H9 (cell line): ENCODE measurements around the gene XXYLT1. TPM values are rescaled to one million over a fixed set of nuclear protein-coding genes. Genes with fewer than 3 reads are reported as not detected.

Experiments used
- DNase-seq: peaks from one replicate; pipeline ENCODE4 v3.0.0-alpha.2; 2017
- H2AFZ ChIP-seq: one replicate; pipeline ENCODE4 v1.6.1; 2013; ENCODE audit warnings: mild to moderate bottlenecking, low read length, control low read depth, moderate library complexity
- H2AK5ac ChIP-seq: 2 replicates; pipeline ENCODE4 v1.6.1; 2013; ENCODE audit warnings: low read length, control low read depth, mixed read lengths; ENCODE audit not compliant: insufficient read length
- H2BK120ac ChIP-seq: one replicate; pipeline ENCODE4 v1.6.1; 2013; ENCODE audit warnings: low read depth, mild to moderate bottlenecking, low read length, control low read depth, inconsistent platforms; ENCODE audit not compliant: poor library complexity, severe bottlenecking
- H2BK12ac ChIP-seq: 2 replicates; pipeline ENCODE4 v1.6.1; 2013; ENCODE audit warnings: low read length, control low read depth, mixed read lengths, low read depth; ENCODE audit not compliant: insufficient read length
- H2BK15ac ChIP-seq: 2 replicates; pipeline ENCODE4 v1.6.1; 2013; ENCODE audit warnings: low read depth, low read length, control low read depth
- H2BK20ac ChIP-seq: one replicate; pipeline ENCODE4 v1.6.1; 2013; ENCODE audit warnings: low read depth, mild to moderate bottlenecking, low read length, control low read depth, inconsistent platforms; ENCODE audit not compliant: poor library complexity, severe bottlenecking
- H2BK5ac ChIP-seq: 2 replicates; pipeline ENCODE4 v1.6.1; 2013; ENCODE audit warnings: low read length, control low read depth, mixed read lengths; ENCODE audit not compliant: insufficient read length
- H3K14ac ChIP-seq: 2 replicates; pipeline ENCODE4 v1.6.1; 2013; ENCODE audit warnings: low read length, control low read depth; ENCODE audit not compliant: insufficient read depth
- H3K18ac ChIP-seq: 2 replicates; pipeline ENCODE4 v1.6.1; 2013; ENCODE audit warnings: low read depth, mild to moderate bottlenecking, mixed read lengths, low read length, control low read depth; ENCODE audit not compliant: insufficient read length
- H3K23ac ChIP-seq: 2 replicates; pipeline ENCODE4 v1.6.1; 2013; ENCODE audit warnings: low read length, control low read depth, mixed read lengths, low read depth; ENCODE audit not compliant: insufficient read length
- H3K23me2 ChIP-seq: 2 replicates; pipeline ENCODE4 v1.6.1; 2013; ENCODE audit warnings: low read depth, mild to moderate bottlenecking, mixed read lengths, low read length, control low read depth; ENCODE audit not compliant: insufficient read length, poor library complexity, severe bottlenecking
- H3K27ac ChIP-seq: 2 replicates; pipeline ENCODE4 v1.5.1; 2013; ENCODE audit warnings: low read length, control low read depth, mixed read lengths, low read depth; ENCODE audit not compliant: insufficient read length
- H3K27me3 ChIP-seq: 2 replicates; pipeline ENCODE4 v1.6.1; 2013; ENCODE audit warnings: low read length, control low read depth, inconsistent platforms; ENCODE audit not compliant: insufficient read depth
- H3K4ac ChIP-seq: 2 replicates; pipeline ENCODE4 v1.6.1; 2013; ENCODE audit warnings: low read depth, mild to moderate bottlenecking, control low read depth, inconsistent platforms, low read length, moderate library complexity
- H3K4me1 ChIP-seq: 2 replicates; pipeline ENCODE4 v1.6.1; 2013; ENCODE audit warnings: low read length, control low read depth, inconsistent platforms; ENCODE audit not compliant: insufficient read depth
- H3K4me2 ChIP-seq: 2 replicates; pipeline ENCODE4 v1.6.1; 2013; ENCODE audit warnings: low read length, control low read depth, mixed read lengths; ENCODE audit not compliant: insufficient read length, insufficient read depth
- H3K56ac ChIP-seq: 2 replicates; pipeline ENCODE4 v1.6.1; 2013; ENCODE audit warnings: low read depth, mild to moderate bottlenecking, mixed read lengths, low read length, control low read depth; ENCODE audit not compliant: insufficient read length
- H3K79me1 ChIP-seq: 2 replicates; pipeline ENCODE4 v1.6.1; 2013; ENCODE audit warnings: low read depth, mild to moderate bottlenecking, moderate library complexity, low read length, control low read depth, inconsistent platforms; ENCODE audit not compliant: insufficient read depth, poor library complexity, severe bottlenecking
- H3K79me2 ChIP-seq: 2 replicates; pipeline ENCODE4 v1.6.1; 2013; ENCODE audit warnings: low read length, control low read depth, inconsistent platforms; ENCODE audit not compliant: insufficient read depth
- H3K9ac ChIP-seq: 2 replicates; pipeline ENCODE4 v1.6.1; 2013; ENCODE audit warnings: low read length, control low read depth, mixed read lengths; ENCODE audit not compliant: insufficient read length; ENCODE audit errors: extremely low read depth
- H3K9me3 ChIP-seq: one replicate; pipeline ENCODE4 v1.6.1; 2013; ENCODE audit warnings: low read depth, low read length, inconsistent platforms; ENCODE audit not compliant: control insufficient read depth
- H3T11ph ChIP-seq: one replicate; pipeline ENCODE4 v1.6.1; 2013; ENCODE audit warnings: mild to moderate bottlenecking, low read length, control low read depth, inconsistent platforms
- H4K20me1 ChIP-seq: one replicate; pipeline ENCODE4 v1.6.1; 2013; ENCODE audit not compliant: control insufficient read depth, insufficient read length, insufficient read depth
- H4K5ac ChIP-seq: 2 replicates; pipeline ENCODE4 v1.6.1; 2013; ENCODE audit warnings: low read depth, mild to moderate bottlenecking, mixed read lengths, low read length, control low read depth; ENCODE audit not compliant: insufficient read length
- H4K8ac ChIP-seq: replicated peaks from 2 replicates; pipeline ENCODE4 v1.6.1; 2013; ENCODE audit warnings: low read length, control low read depth, mixed read lengths, low read depth; ENCODE audit not compliant: insufficient read length
- H4K91ac ChIP-seq: 2 replicates; pipeline ENCODE4 v1.6.1; 2013; ENCODE audit warnings: low read depth, mild to moderate bottlenecking, moderate library complexity, mixed read lengths, low read length, control low read depth; ENCODE audit not compliant: insufficient read length
- H3K27ac Mint-ChIP-seq, 3 experiments: 2 replicates in 2 of 3; 3 replicates in 1 of 3; pipeline ENCODE4 v1.8.0; 2020 to 2021; ENCODE audit warnings: mixed read lengths in 3 of 3, mild to moderate bottlenecking in 1 of 3, moderate library complexity in 1 of 3
- H3K27me3 Mint-ChIP-seq: 2 replicates; pipeline ENCODE4 v1.8.0; 2021; ENCODE audit warnings: low read depth, mild to moderate bottlenecking, moderate library complexity, mixed read lengths
- H3K36me3 Mint-ChIP-seq, 3 experiments: 2 replicates in 2 of 3; 3 replicates in 1 of 3; pipeline ENCODE4 v1.8.0; 2020 to 2021; ENCODE audit warnings: low read depth in 3 of 3, mixed read lengths in 3 of 3; ENCODE audit not compliant: insufficient read depth in 1 of 3
- H3K4me1 Mint-ChIP-seq, 2 experiments: 2 replicates each; pipeline ENCODE4 v1.8.0; 2020; ENCODE audit warnings: mixed read lengths in 2 of 2
- H3K4me3 Mint-ChIP-seq, 2 experiments: 2 replicates in 1 of 2; 3 replicates in 1 of 2; pipeline ENCODE4 v1.8.0; 2020 to 2021; ENCODE audit warnings: mild to moderate bottlenecking in 2 of 2, mixed read lengths in 2 of 2, moderate library complexity in 1 of 2
- H3K9me3 Mint-ChIP-seq, 2 experiments: 2 replicates in 1 of 2; 3 replicates in 1 of 2; pipeline ENCODE4 v1.8.0; 2020; ENCODE audit warnings: mild to moderate bottlenecking in 2 of 2, mixed read lengths in 2 of 2, moderate library complexity in 1 of 2
- CTCF ChIP-seq: fragments of 200-600 bp; sonication (generic); conservative IDR thresholded peaks from 3 replicates; pipeline ENCODE4 v1.8.0; 2021; ENCODE audit warnings: antibody characterized with exemption, mild to moderate bottlenecking
- WGBS: extraction: QIAGEN DNeasy Blood & Tissue Kit; methylation state at CpG from one replicate; pipeline ENCODE4 v1.1.7; 2013; ENCODE audit warnings: missing lambda C conversion rate, low lambda C conversion rate, mixed read lengths; ENCODE audit not compliant: insufficient read length; ENCODE audit errors: extremely low coverage; 5-methylcytosine and 5-hydroxymethylcytosine counted together
- total RNA-seq: library from RNA; stranded (reverse); gene quantifications from 2 replicates; pipeline ENCODE4 v1.2.1, GENCODE V29; 2021

The XXYLT1 gene
- total RNA-seq, 1 experiment from 2014 or later: 22.7 TPM

GRCh38 chr3:195214381-195214780 lies 56.6 kb downstream of the XXYLT1 start:
- no peaks in the 10 kb centered on the region for H4K20me1 ChIP-seq
- H3K4ac ChIP-seq: no peak overlapping the region
- no peak overlapping the region for H3K4me2 ChIP-seq
- DNase-seq: no peak
- Mint-ChIP-seq H3K4me3 (no peak overlapping the region), H3K36me3 (peaks cover 5 to 16% (median 9%) of the 10 kb centered on the region in 3 experiments), H3K27me3 (no peaks in the 10 kb centered on the region), H3K9me3 (peaks cover 0 to 3% of the 10 kb centered on the region in 2 experiments; a peak in 2 of 5 replicates), H3K27ac (no peak overlapping the region), H3K4me1 (peaks cover 34 to 35% of the 10 kb centered on the region in 2 experiments)
- H3K56ac ChIP-seq: no peak overlapping the region
- no peak overlapping the region for H2AK5ac ChIP-seq
- H3K27ac ChIP-seq: no peak overlapping the region
- H3T11ph ChIP-seq: no peak overlapping the region
- WGBS: no CpG with 5 or more reads among the region's 8 CpGs
- no peak overlapping the region for H2BK20ac ChIP-seq
- no peaks in the 10 kb centered on the region for H3K9me3 ChIP-seq
- H3K18ac ChIP-seq: no peak overlapping the region
- TF ChIP-seq CTCF: no peak
- no peak overlapping the region for H4K5ac ChIP-seq
- H2BK15ac ChIP-seq: no peak overlapping the region
- H3K4me1 ChIP-seq: no peaks in the 10 kb centered on the region; the same call in none of the 2 replicates
- no peak overlapping the region for H2BK120ac ChIP-seq
- H3K23me2 ChIP-seq: no peaks in the 10 kb centered on the region
- H3K27me3 ChIP-seq: no peaks in the 10 kb centered on the region
- H3K79me1 ChIP-seq: no peaks in the 10 kb centered on the region
- no peak overlapping the region for H4K91ac ChIP-seq
- no peak overlapping the region for H3K23ac ChIP-seq
- H2BK5ac ChIP-seq: no peak overlapping the region
- no peak overlapping the region for H2AFZ ChIP-seq
- H2BK12ac ChIP-seq: no peak overlapping the region
- H3K14ac ChIP-seq: no peak overlapping the region
- no peak overlapping the region for H4K8ac ChIP-seq
- H3K9ac ChIP-seq: no peak overlapping the region
- peaks cover 2% of the 10 kb centered on the region; the same call in 1 of the 2 replicates for H3K79me2 ChIP-seq
